Nephron (organoid): ENCODE measurements around the gene EFNA5.

Experiments used
- H3K27ac Mint-ChIP-seq, 3 experiments: 2 replicates each; pipeline ENCODE4 v1.8.0; 2020; ENCODE audit warnings: mixed read lengths in 3 of 3, mild to moderate bottlenecking in 2 of 3, moderate library complexity in 1 of 3
- H3K27me3 Mint-ChIP-seq: 2 replicates; pipeline ENCODE4 v1.8.0; 2021; ENCODE audit warnings: low read depth, mild to moderate bottlenecking, moderate library complexity, mixed read lengths
- H3K36me3 Mint-ChIP-seq: 2 replicates; pipeline ENCODE4 v1.8.0; 2020; ENCODE audit warnings: low read depth, mixed read lengths
- H3K4me1 Mint-ChIP-seq: 2 replicates; pipeline ENCODE4 v1.8.0; 2020; ENCODE audit warnings: mixed read lengths
- H3K4me3 Mint-ChIP-seq, 3 experiments: 2 replicates each; pipeline ENCODE4 v1.8.0; 2020; ENCODE audit warnings: mild to moderate bottlenecking in 3 of 3, mixed read lengths in 3 of 3, moderate library complexity in 2 of 3
- H3K9me3 Mint-ChIP-seq: 2 replicates; pipeline ENCODE4 v1.8.0; 2020; ENCODE audit warnings: mixed read lengths
- TF ChIP-seq, protein P1 (sequence below), 3 experiments: fragments of 200-600 bp; sonication (generic); IDR thresholded peaks; one replicate each; pipeline ENCODE4 v1.5.0; 2021; ENCODE audit warnings: antibody characterized with exemption in 3 of 3; ENCODE audit not compliant: unreplicated experiment in 3 of 3

The EFNA5 gene

GRCh38 chr5:107538805-107539445, 131.8 kb downstream of the EFNA5 start:
- no peaks in the 10 kb centered on the region for H3K27me3 Mint-ChIP-seq
- no peaks in the 10 kb centered on the region for H3K9me3 Mint-ChIP-seq
- H3K27ac Mint-ChIP-seq = peak overlapping the region; percentile 23 to 63 (median 57)
- TF ChIP-seq, protein P1, sequence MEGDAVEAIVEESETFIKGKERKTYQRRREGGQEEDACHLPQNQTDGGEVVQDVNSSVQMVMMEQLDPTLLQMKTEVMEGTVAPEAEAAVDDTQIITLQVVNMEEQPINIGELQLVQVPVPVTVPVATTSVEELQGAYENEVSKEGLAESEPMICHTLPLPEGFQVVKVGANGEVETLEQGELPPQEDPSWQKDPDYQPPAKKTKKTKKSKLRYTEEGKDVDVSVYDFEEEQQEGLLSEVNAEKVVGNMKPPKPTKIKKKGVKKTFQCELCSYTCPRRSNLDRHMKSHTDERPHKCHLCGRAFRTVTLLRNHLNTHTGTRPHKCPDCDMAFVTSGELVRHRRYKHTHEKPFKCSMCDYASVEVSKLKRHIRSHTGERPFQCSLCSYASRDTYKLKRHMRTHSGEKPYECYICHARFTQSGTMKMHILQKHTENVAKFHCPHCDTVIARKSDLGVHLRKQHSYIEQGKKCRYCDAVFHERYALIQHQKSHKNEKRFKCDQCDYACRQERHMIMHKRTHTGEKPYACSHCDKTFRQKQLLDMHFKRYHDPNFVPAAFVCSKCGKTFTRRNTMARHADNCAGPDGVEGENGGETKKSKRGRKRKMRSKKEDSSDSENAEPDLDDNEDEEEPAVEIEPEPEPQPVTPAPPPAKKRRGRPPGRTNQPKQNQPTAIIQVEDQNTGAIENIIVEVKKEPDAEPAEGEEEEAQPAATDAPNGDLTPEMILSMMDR (IDR thresholded peaks at IDR 0.05; ENCODE audit: unreplicated experiment in 3 of 3) = no peak
- peak overlapping the region in 1 of 3 experiments; percentile 11 for H3K4me3 Mint-ChIP-seq
- H3K36me3 Mint-ChIP-seq = peaks cover 4% of the 10 kb centered on the region
- H3K4me1 Mint-ChIP-seq = peaks cover 50% of the 10 kb centered on the region

DNA sequence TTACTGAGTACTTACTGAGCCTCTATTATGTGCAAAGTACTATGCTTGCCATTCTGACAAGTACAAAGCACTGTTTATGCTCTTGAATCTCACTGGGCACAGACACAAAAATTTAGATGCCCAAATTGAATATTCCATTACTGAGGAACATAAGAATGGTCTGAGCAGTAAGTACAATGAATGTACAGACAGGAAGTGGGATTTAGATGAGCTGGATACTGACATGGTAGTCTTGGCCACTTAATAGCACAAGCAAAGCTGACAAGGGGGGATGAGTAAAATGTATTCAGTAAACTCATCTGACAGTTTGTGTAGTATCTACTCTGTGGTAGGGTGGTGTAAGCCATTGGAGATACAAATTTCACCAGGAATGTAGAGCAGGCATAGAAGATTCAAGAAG, 132.4 kb downstream of the EFNA5 start:
- Mint-ChIP-seq H3K36me3 (peaks cover 4% of the 10 kb centered on the region), H3K4me3 (no peak overlapping the region)

DNA sequence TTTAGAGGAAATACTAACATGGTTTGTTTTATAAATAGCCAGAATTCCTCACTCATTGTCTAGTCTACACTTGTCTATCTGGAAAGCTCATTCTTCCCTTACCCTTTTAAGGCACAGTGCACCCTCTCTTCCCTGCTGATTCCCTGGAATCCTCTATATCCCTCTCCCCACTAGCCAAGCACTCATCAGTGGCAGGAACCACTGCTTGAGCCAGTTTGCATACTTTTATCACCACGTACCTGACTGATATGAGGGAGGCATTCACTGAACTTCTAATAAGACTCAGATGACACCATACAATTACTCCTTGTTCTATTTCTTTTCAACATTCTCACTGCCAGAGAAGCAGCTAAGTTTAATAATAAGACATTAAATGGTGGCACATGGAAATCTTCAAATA, 134.9 kb downstream of the EFNA5 start:
- Mint-ChIP-seq H3K4me3 (no peak overlapping the region), H3K36me3 (peaks cover 4% of the 10 kb centered on the region), H3K9me3 (no peaks in the 10 kb centered on the region), H3K27me3 (no peaks in the 10 kb centered on the region), H3K27ac (no peak overlapping the region), H3K4me1 (peaks cover 57% of the 10 kb centered on the region)
- TF ChIP-seq, protein P1 (IDR thresholded peaks at IDR 0.05; ENCODE audit: unreplicated experiment in 3 of 3) = no peak

More for the DNA sequence above, 132.4 kb downstream of the EFNA5 start:
- H3K27ac Mint-ChIP-seq = peak overlapping the region in 1 of 3 experiments; percentile 57
- peaks cover 55% of the 10 kb centered on the region for H3K4me1 Mint-ChIP-seq
- no peaks in the 10 kb centered on the region for H3K9me3 Mint-ChIP-seq
- TF ChIP-seq, protein P1 (IDR thresholded peaks at IDR 0.05; ENCODE audit: unreplicated experiment in 3 of 3) = no peak
- no peaks in the 10 kb centered on the region for H3K27me3 Mint-ChIP-seq

- H3K36me3 Mint-ChIP-seq = peaks cover 7% of the 10 kb centered on the region
- no peak overlapping the region for H3K4me3 Mint-ChIP-seq
- H3K4me1 Mint-ChIP-seq = peaks cover 48% of the 10 kb centered on the region
- peak overlapping the region in 1 of 3 experiments; percentile 42 for H3K27ac Mint-ChIP-seq
- H3K9me3 Mint-ChIP-seq = no peaks in the 10 kb centered on the region
- TF ChIP-seq, protein P1 (IDR thresholded peaks at IDR 0.05; ENCODE audit: unreplicated experiment in 3 of 3) = no peak
- H3K27me3 Mint-ChIP-seq = no peaks in the 10 kb centered on the region
These were observed 136.5 kb downstream of the EFNA5 start for GRCh38 chr5:107533910-107534876.

GRCh38 chr5:107532916-107533315, 137.8 kb downstream of the EFNA5 start:
- Mint-ChIP-seq H3K27ac (peak overlapping the region in 1 of 3 experiments; percentile 42), H3K9me3 (no peaks in the 10 kb centered on the region), H3K4me3 (no peak overlapping the region), H3K4me1 (peaks cover 37% of the 10 kb centered on the region), H3K27me3 (no peaks in the 10 kb centered on the region), H3K36me3 (peaks cover 6% of the 10 kb centered on the region)
- TF ChIP-seq, protein P1 (IDR thresholded peaks at IDR 0.05; ENCODE audit: unreplicated experiment in 3 of 3) = no peak
